GM12878 (cell line): ENCODE data around the gene PMPCA.

Source experiments
- ATF2 ChIP-seq: IDR thresholded peaks from 2 replicates; pipeline ENCODE4 v1.6.1; 2012; ENCODE audit warnings: low read length, inconsistent platforms
- CHD1 ChIP-seq: IDR thresholded peaks from 2 replicates; pipeline ENCODE4 v1.6.1; 2012; ENCODE audit warnings: low read depth, low read length, improper control_type of control experiment
- CTCF ChIP-seq, 3 experiments: IDR thresholded peaks in 2 of 3; conservative IDR thresholded peaks in 1 of 3; 2 replicates each; pipeline ENCODE4 v1.5.1; 2011; ENCODE audit warnings: low read depth in 3 of 3, low read length in 3 of 3, mild to moderate bottlenecking in 3 of 3, control low read depth in 2 of 3, moderate library complexity in 2 of 3, inconsistent platforms in 1 of 3, mixed read lengths in 1 of 3; ENCODE audit not compliant: control insufficient read depth in 2 of 3, insufficient read depth in 1 of 3; ENCODE audit errors: extremely low read depth in 1 of 3
- FOS ChIP-seq: IDR thresholded peaks from 3 replicates; pipeline ENCODE4 v1.6.1; 2011; ENCODE audit warnings: borderline replicate concordance; ENCODE audit not compliant: insufficient read length; ENCODE audit errors: extremely low read depth
- GABPA ChIP-seq: IDR thresholded peaks from 2 replicates; pipeline ENCODE4 v1.6.1; 2014; ENCODE audit warnings: antibody characterized with exemption, low read depth, mild to moderate bottlenecking, inconsistent platforms
- HDAC2 ChIP-seq: fragments of 200-600 bp; sonication (generic); IDR thresholded peaks from 2 replicates; pipeline ENCODE4 v1.6.1; 2017
- IKZF2 ChIP-seq, 2 experiments: fragments of 450-650 bp; IDR thresholded peaks; 2 replicates each; pipeline ENCODE4 v1.6.1; 2017; ENCODE audit warnings: mild to moderate bottlenecking in 2 of 2, moderate library complexity in 2 of 2
- MTA3 ChIP-seq: IDR thresholded peaks from 2 replicates; pipeline ENCODE4 v1.6.1; 2012; ENCODE audit warnings: low read length, inconsistent platforms, borderline replicate concordance
- NBN ChIP-seq: fragments of 450-650 bp; IDR thresholded peaks from 2 replicates; pipeline ENCODE4 v1.6.1; 2016
- POLR2A ChIP-seq: IDR thresholded peaks from 2 replicates; pipeline ENCODE4 v1.6.1; 2011; ENCODE audit warnings: low read depth, mild to moderate bottlenecking, low read length
- SMC3 ChIP-seq: IDR thresholded peaks from 2 replicates; pipeline ENCODE4 v1.6.1; 2011; ENCODE audit warnings: low read length, improper control_type of control experiment, borderline replicate concordance
- USF1 ChIP-seq: IDR thresholded peaks from 2 replicates; pipeline ENCODE4 v1.6.1; 2011; ENCODE audit warnings: borderline replicate concordance, low read depth, mild to moderate bottlenecking, moderate library complexity, mixed read lengths, low read length; ENCODE audit not compliant: insufficient read depth; ENCODE audit errors: extremely low read length
- YY1 ChIP-seq: IDR thresholded peaks from 2 replicates; pipeline ENCODE4 v1.6.1; 2011; ENCODE audit warnings: low read depth, mild to moderate bottlenecking, low read length
- TF ChIP-seq, protein P1 (sequence below): fragments of 450-650 bp; formaldehyde crosslinking; IDR thresholded peaks from 2 replicates; pipeline ENCODE4 v1.4.0; 2020; ENCODE audit warnings: mild to moderate bottlenecking, moderate library complexity

DNA sequence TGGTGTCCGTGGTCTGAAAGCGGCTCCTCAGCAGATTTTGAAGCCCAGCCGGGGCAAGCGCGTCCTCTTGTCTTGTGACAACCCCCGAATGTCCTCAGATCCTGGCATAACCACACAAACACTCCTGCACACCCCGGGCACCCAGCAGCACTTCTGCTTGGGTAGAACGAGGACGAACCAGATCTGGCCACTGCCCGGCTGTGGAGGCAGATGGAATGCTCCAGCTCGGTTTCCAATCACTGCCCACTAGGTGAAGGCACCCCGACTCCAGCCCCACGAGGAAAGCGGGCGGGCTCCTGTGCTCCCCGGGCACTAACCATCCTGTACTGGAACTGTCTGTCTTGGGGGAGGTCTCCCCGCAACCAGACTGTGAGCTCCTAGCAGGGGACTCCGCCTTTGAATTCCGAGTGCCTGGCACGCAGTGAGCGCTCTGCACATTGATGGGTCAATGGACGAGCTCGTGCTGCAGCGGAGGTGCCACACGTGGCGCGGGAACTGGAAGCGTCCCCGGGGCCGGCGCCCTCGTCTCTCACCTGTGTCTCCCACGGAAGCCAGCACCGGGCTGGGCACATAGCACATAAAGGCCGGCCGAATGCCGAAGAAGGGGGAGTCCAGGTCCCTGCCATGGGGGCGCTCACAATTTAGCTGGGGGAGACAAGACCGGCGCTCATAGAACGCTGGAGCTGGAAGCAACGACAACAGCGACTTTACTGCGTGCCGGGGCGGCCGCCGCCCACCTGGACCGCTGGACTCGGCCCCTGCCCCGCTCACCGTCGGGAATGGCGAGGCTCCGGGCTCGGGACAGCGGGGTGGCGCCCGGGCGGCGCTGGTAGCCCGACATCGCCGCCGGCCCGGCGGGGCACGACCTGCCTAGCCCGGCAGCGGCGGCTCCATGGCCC, 652 bp upstream of the PMPCA start:
- TF ChIP-seq, protein P1, sequence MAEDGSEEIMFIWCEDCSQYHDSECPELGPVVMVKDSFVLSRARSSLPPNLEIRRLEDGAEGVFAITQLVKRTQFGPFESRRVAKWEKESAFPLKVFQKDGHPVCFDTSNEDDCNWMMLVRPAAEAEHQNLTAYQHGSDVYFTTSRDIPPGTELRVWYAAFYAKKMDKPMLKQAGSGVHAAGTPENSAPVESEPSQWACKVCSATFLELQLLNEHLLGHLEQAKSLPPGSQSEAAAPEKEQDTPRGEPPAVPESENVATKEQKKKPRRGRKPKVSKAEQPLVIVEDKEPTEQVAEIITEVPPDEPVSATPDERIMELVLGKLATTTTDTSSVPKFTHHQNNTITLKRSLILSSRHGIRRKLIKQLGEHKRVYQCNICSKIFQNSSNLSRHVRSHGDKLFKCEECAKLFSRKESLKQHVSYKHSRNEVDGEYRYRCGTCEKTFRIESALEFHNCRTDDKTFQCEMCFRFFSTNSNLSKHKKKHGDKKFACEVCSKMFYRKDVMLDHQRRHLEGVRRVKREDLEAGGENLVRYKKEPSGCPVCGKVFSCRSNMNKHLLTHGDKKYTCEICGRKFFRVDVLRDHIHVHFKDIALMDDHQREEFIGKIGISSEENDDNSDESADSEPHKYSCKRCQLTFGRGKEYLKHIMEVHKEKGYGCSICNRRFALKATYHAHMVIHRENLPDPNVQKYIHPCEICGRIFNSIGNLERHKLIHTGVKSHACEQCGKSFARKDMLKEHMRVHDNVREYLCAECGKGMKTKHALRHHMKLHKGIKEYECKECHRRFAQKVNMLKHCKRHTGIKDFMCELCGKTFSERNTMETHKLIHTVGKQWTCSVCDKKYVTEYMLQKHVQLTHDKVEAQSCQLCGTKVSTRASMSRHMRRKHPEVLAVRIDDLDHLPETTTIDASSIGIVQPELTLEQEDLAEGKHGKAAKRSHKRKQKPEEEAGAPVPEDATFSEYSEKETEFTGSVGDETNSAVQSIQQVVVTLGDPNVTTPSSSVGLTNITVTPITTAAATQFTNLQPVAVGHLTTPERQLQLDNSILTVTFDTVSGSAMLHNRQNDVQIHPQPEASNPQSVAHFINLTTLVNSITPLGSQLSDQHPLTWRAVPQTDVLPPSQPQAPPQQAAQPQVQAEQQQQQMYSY (CRISPR knock-in tag): no peak
- TF ChIP-seq CHD1 (no peak), SMC3 (no peak), GABPA (no peak), CTCF (IDR thresholded peaks at IDR 0.05 in 2 of 3, conservative IDR thresholded peaks at IDR 0.05 in 1 of 3; ENCODE audit: control insufficient read depth in 2 of 3, extremely low read depth in 1 of 3, insufficient read depth in 1 of 3, low read depth in 3 of 3, low read length in 3 of 3) (no peak), MTA3 (no peak), NBN (no peak), IKZF2 (IDR thresholded peaks at IDR 0.05) (0 out of 4 replicates have a peak, but pooled peaks of 1 of the 2 experiments have one; percentile 23), FOS (no peak), YY1 (no peak), HDAC2 (no peak), POLR2A (peak; percentile 67), USF1 (no peak), ATF2 (no peak)
